Measurements from ENCODE around the gene CYSRT1. TPM values are rescaled to one million over a fixed set of nuclear protein-coding genes. Genes with fewer than 3 reads are reported as not detected.

CYSRT1 gene
- total RNA-seq, 1 experiment from 2014 or later = 1.0 TPM

- H3K56ac ChIP-seq (ENCODE audit: insufficient read length, low read depth, low read length) = no peak overlapping the region
- H3T11ph ChIP-seq (ENCODE audit: low read length) = no peak overlapping the region
- peak overlapping the region in 2 of 3 experiments; percentile 34 to 76; a peak in 2 of 7 replicates for H3K27ac Mint-ChIP-seq
- no peak overlapping the region for H3K18ac ChIP-seq (ENCODE audit: insufficient read length, low read depth, low read length)
- no peak overlapping the region for H2BK120ac ChIP-seq (ENCODE audit: low read depth, low read length, poor library complexity, severe bottlenecking)
- no peak for DNase-seq
- no peak overlapping the region for H3K4ac ChIP-seq (ENCODE audit: low read depth, low read length)
- peaks cover 0 to 5% (median 0%) of the 10 kb centered on the region in 3 experiments; a peak in 3 of 7 replicates for H3K36me3 Mint-ChIP-seq (ENCODE audit: insufficient read depth in 1 of 3, low read depth in 3 of 3)
- H4K20me1 ChIP-seq (ENCODE audit: control insufficient read depth, insufficient read depth, insufficient read length) = no peaks in the 10 kb centered on the region
- H3K4me1 Mint-ChIP-seq = peaks cover 12 to 20% of the 10 kb centered on the region in 2 experiments
- no peaks in the 10 kb centered on the region for H3K23me2 ChIP-seq (ENCODE audit: insufficient read length, low read depth, low read length, poor library complexity, severe bottlenecking)
- no peak overlapping the region for H2BK12ac ChIP-seq (ENCODE audit: insufficient read length, low read depth, low read length)
- TF ChIP-seq, protein P1, sequence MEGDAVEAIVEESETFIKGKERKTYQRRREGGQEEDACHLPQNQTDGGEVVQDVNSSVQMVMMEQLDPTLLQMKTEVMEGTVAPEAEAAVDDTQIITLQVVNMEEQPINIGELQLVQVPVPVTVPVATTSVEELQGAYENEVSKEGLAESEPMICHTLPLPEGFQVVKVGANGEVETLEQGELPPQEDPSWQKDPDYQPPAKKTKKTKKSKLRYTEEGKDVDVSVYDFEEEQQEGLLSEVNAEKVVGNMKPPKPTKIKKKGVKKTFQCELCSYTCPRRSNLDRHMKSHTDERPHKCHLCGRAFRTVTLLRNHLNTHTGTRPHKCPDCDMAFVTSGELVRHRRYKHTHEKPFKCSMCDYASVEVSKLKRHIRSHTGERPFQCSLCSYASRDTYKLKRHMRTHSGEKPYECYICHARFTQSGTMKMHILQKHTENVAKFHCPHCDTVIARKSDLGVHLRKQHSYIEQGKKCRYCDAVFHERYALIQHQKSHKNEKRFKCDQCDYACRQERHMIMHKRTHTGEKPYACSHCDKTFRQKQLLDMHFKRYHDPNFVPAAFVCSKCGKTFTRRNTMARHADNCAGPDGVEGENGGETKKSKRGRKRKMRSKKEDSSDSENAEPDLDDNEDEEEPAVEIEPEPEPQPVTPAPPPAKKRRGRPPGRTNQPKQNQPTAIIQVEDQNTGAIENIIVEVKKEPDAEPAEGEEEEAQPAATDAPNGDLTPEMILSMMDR (conservative IDR thresholded peaks at IDR 0.05) = no peak
- H4K5ac ChIP-seq (ENCODE audit: insufficient read length, low read depth, low read length) = no peak overlapping the region
- H3K9me3 ChIP-seq (ENCODE audit: control insufficient read depth, low read depth, low read length) = no peaks in the 10 kb centered on the region
- no peak overlapping the region for H2AFZ ChIP-seq (ENCODE audit: low read length)
- no peak overlapping the region for H3K23ac ChIP-seq (ENCODE audit: insufficient read length, low read depth, low read length)
- no peaks in the 10 kb centered on the region for H3K9me3 Mint-ChIP-seq
- H4K8ac ChIP-seq (replicated peaks; ENCODE audit: insufficient read length, low read depth, low read length) = no peak overlapping the region
- no peaks in the 10 kb centered on the region for H3K79me1 ChIP-seq (ENCODE audit: insufficient read depth, low read depth, low read length, poor library complexity, severe bottlenecking)
- H3K4me1 ChIP-seq (ENCODE audit: insufficient read depth, low read length) = peaks cover 3% of the 10 kb centered on the region; the same call in 1 of the 2 replicates
- WGBS (ENCODE audit: extremely low coverage, insufficient read length, low lambda C conversion rate) = no CpG with 5 or more reads among the region's 18 CpGs
- no peaks in the 10 kb centered on the region for H3K27me3 ChIP-seq (ENCODE audit: insufficient read depth, low read length)
- H3K4me3 Mint-ChIP-seq = no peak overlapping the region
- H3K14ac ChIP-seq (ENCODE audit: insufficient read depth, low read length) = no peak overlapping the region
- no peak overlapping the region for H3K4me2 ChIP-seq (ENCODE audit: insufficient read depth, insufficient read length, low read length)
- H2AK5ac ChIP-seq (ENCODE audit: insufficient read length, low read length) = no peak overlapping the region
- H4K91ac ChIP-seq (ENCODE audit: insufficient read length, low read depth, low read length) = no peak overlapping the region
- H2BK5ac ChIP-seq (ENCODE audit: insufficient read length, low read length) = no peak overlapping the region
- peaks cover 7% of the 10 kb centered on the region for H3K27me3 Mint-ChIP-seq (ENCODE audit: low read depth)
- no peak overlapping the region for H3K9ac ChIP-seq (ENCODE audit: extremely low read depth, insufficient read length, low read length)
- no peak overlapping the region for H2BK15ac ChIP-seq (ENCODE audit: low read depth, low read length)
- no peak overlapping the region for H3K27ac ChIP-seq (ENCODE audit: insufficient read length, low read depth, low read length)
- no peaks in the 10 kb centered on the region for H3K79me2 ChIP-seq (ENCODE audit: insufficient read depth, low read length)
- H2BK20ac ChIP-seq (ENCODE audit: low read depth, low read length, poor library complexity, severe bottlenecking) = no peak overlapping the region
Observed at GRCh38 chr9:137234758-137235423, 9.9 kb downstream of the CYSRT1 start.

Data from H9 (cell line).